ENCODE results near the gene VRK2. TPM values are rescaled to one million over a fixed set of nuclear protein-coding genes. Genes with fewer than 3 reads are reported as not detected.

VRK2 gene
- 10 to 100 TPM in 1 of 2 donors, 1 to 10 TPM in 1; 6.6 to 10.9 TPM for total RNA-seq

DNA sequence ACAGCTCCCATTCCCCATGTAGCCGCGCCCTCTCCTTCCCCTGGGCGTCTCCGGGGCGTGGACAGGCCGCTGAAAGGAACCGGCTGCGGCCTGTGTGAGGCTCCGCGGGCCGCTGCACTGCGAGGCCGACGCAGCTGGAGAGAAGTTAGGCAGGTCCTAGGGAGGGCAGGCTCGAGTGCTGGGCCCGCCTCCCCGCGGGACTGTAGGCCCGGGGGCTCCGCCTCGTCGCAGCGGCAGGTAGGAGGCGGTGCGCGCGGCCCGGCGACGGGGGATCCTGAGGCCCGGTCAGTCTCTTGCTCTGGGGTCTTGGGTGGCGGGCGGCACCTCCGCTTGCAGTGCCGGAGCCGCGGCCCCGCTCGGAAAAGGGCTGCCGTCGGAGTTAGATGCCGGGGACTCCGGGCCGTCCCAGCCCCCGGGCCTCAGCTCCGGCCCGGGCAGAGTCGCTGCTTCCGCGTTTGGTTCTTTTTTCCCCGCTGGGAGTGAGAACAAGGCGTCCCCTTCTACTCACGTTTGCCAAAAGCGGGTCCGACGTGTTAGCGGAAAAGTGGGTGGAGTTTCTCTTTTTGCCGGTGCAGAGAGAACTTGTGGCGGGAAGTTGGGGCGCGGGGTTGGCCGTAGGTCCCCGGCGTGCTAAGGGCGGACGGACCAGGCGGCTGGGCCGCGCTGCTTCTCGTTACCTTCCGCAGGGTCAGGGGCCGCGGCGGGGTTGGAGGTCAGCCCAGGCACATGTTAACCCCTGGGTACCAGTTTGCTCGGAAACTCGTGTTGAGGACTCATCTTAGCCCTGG lies at the start of gene VRK2:
Gene VRK2, plus strand, starts transcription at position 222 of the 788 bp plus-strand sequence. CDS start 2,026 bp downstream, outside the sequence.
- DNase-seq (peak; percentile 92 to 95 (median 94)), ATAC-seq (peak; percentile 95)
- H3K4me1 ChIP-seq: peaks cover 40% of the 10 kb centered on the region
- peak within 1 kb of the TSS; percentile 80 to 96 (median 92) for H3K27ac ChIP-seq
- intact Hi-C loops (cut with DNase I): no loop called here
- H3K9me3 ChIP-seq: no peaks in the 10 kb centered on the region
- H3K36me3 ChIP-seq (replicated peaks in 1 of 2; ENCODE audit: insufficient read depth in 1 of 2, low read depth in 2 of 2): no peaks in the 10 kb centered on the region
- peak within 1 kb of the TSS; percentile 61 to 83 for H3K4me3 ChIP-seq
- TF ChIP-seq POLR2A (IDR thresholded peaks at IDR 0.05): peak; percentile 95 to 97 (median 95)
- TF ChIP-seq, protein P1, sequence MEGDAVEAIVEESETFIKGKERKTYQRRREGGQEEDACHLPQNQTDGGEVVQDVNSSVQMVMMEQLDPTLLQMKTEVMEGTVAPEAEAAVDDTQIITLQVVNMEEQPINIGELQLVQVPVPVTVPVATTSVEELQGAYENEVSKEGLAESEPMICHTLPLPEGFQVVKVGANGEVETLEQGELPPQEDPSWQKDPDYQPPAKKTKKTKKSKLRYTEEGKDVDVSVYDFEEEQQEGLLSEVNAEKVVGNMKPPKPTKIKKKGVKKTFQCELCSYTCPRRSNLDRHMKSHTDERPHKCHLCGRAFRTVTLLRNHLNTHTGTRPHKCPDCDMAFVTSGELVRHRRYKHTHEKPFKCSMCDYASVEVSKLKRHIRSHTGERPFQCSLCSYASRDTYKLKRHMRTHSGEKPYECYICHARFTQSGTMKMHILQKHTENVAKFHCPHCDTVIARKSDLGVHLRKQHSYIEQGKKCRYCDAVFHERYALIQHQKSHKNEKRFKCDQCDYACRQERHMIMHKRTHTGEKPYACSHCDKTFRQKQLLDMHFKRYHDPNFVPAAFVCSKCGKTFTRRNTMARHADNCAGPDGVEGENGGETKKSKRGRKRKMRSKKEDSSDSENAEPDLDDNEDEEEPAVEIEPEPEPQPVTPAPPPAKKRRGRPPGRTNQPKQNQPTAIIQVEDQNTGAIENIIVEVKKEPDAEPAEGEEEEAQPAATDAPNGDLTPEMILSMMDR (IDR thresholded peaks at IDR 0.05): peak in 5 of 7 experiments; percentile 11 to 43 (median 34)
- no peaks in the 10 kb centered on the region for H3K27me3 ChIP-seq
- 0% methylated on average over 31 to 75 of the region's 76 CpGs for WGBS, 2 donors

DNA sequence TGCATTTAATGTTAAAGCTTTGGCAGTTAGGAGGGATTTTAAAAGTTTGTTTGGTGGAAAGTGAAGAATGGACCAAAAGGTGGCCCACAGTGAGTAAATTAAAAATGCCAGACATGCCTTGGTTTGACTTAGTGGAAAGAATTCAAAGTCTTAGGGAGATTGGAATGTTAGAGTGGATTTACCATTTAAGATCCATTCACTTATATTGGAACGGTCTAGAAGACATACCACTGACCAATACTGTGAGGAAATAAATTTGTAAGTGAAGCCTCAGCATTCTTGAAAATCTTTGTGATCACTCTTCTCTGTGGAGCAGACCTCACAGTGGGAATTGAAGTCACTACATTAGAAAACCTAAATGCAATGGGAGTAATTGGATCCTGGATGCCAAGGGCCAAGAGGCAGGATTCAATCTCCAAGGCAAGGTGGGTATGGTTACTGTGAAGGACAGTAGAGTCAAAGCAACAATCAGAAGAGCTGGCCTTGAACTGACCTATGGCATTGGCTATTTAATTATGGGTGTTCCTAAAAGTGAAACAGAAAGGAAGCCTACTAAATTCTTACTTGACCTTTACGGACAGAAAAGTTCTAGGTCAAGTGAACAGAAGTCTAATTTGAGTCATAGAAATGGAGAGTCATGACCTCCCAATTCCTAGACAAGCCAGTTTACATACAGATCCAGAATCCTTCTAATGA lies 40.2 kb upstream of the VRK2 start:
- Histone ChIP-seq H3K27ac (no peak overlapping the region), H3K27me3 (no peaks in the 10 kb centered on the region), H3K4me3 (no peak overlapping the region), H3K9me3 (no peaks in the 10 kb centered on the region), H3K36me3 (replicated peaks in 1 of 2; ENCODE audit: insufficient read depth in 1 of 2, low read depth in 2 of 2) (no peaks in the 10 kb centered on the region), H3K4me1 (no peaks in the 10 kb centered on the region)
- DNase-seq (no peak), ATAC-seq (no peak)
- TF ChIP-seq, protein P1 (IDR thresholded peaks at IDR 0.05): no peak
- TF ChIP-seq POLR2A (IDR thresholded peaks at IDR 0.05): no peak
- whole genome bisulfite sequencing, 2 donors: 85 to 98% methylated on average over 2 of the region's 2 CpGs
- intact Hi-C loops (cut with DNase I): no loop called here

DNA sequence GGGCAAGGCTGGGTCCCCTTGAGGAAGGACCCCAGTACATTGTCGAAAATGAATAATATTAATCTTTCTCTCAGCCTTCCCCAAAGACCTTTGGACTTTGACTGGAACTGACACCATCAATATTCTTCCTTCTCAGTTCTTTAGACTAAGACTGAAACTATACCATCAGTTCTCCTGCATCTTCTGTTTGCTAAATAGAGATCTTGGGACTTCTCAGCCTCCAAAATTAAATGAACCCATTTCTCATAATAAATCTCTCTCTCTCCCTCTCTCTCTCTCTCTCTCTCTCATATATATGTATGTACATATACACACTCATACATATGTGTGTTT lies 39.7 kb upstream of the VRK2 start:
- H3K4me3 ChIP-seq: no peak overlapping the region
- TF ChIP-seq, protein P1 (IDR thresholded peaks at IDR 0.05): no peak
- no peak for TF ChIP-seq POLR2A (IDR thresholded peaks at IDR 0.05)
- no peaks in the 10 kb centered on the region for H3K9me3 ChIP-seq
- no peaks in the 10 kb centered on the region for H3K27me3 ChIP-seq
- no peaks in the 10 kb centered on the region for H3K36me3 ChIP-seq (replicated peaks in 1 of 2; ENCODE audit: insufficient read depth in 1 of 2, low read depth in 2 of 2)
- H3K4me1 ChIP-seq: no peaks in the 10 kb centered on the region
- 44 to 88% methylated on average over 1 of the region's 1 CpG for WGBS, 2 donors
- intact Hi-C loops (cut with DNase I): no loop called here
- H3K27ac ChIP-seq: no peak overlapping the region
- ATAC-seq (no peak), DNase-seq (no peak)

DNA sequence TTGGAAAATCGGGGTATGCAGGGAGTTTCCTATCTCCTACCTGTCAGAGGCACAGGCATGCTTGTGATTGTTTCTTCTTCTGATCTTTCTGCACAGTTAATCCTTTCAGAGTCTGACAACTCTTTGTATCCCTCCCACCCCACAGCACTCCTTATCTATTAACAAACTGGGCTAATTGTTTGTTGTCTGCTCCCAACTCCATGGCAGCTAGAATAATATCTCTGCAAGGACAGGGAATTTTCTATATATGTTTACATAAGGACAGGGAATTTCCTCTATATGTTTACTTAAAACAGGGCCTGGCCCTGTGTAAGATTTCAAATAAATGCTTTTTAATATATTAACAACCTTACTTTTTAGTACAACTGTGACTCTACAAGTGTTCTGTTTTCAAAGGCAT lies 36.0 kb upstream of the VRK2 start:
- Histone ChIP-seq H3K36me3 (replicated peaks in 1 of 2; ENCODE audit: insufficient read depth in 1 of 2, low read depth in 2 of 2) (no peaks in the 10 kb centered on the region), H3K27me3 (no peaks in the 10 kb centered on the region), H3K4me3 (no peak overlapping the region), H3K9me3 (no peaks in the 10 kb centered on the region), H3K4me1 (no peaks in the 10 kb centered on the region), H3K27ac (no peak overlapping the region)
- DNase-seq: no peak
- TF ChIP-seq, protein P1 (IDR thresholded peaks at IDR 0.05): no peak
- TF ChIP-seq POLR2A (IDR thresholded peaks at IDR 0.05): no peak
- no peak for ATAC-seq
- WGBS, 2 donors: 38 to 56% methylated on average over 1 of the region's 1 CpG
- intact Hi-C loops (cut with DNase I): no loop called here
